Esophagus muscularis mucosa (tissue), 4 donors: Measurements from ENCODE around the gene OTOS.

Source experiments
- EP300 ChIP-seq: sonication (generic); formaldehyde crosslinking; IDR thresholded peaks from one replicate; pipeline ENCODE4 v1.6.1; 2017; ENCODE audit warnings: antibody characterized with exemption
- POLR2A ChIP-seq: fragments of 450-650 bp; IDR thresholded peaks from one replicate; pipeline ENCODE4 v1.6.1; 2017; ENCODE audit warnings: antibody characterized with exemption, moderate library complexity, mild to moderate bottlenecking, low read depth
- POLR2AphosphoS5 ChIP-seq, 2 donors: sonication (generic); formaldehyde crosslinking; IDR thresholded peaks; one replicate each; pipeline ENCODE4 v1.6.1; 2017; ENCODE audit warnings: antibody characterized with exemption in 2 of 2
- TF ChIP-seq, protein P1 (sequence below), 3 experiments: fragments of 200-600 bp in 2 of 3; fragments of 450-650 bp in 1 of 3; sonication (generic) in 2 of 3; IDR thresholded peaks; one replicate each; pipeline ENCODE4 v1.5.1; 2017 to 2019; ENCODE audit warnings: antibody characterized with exemption in 3 of 3, mild to moderate bottlenecking in 2 of 3, moderate library complexity in 1 of 3

DNA sequence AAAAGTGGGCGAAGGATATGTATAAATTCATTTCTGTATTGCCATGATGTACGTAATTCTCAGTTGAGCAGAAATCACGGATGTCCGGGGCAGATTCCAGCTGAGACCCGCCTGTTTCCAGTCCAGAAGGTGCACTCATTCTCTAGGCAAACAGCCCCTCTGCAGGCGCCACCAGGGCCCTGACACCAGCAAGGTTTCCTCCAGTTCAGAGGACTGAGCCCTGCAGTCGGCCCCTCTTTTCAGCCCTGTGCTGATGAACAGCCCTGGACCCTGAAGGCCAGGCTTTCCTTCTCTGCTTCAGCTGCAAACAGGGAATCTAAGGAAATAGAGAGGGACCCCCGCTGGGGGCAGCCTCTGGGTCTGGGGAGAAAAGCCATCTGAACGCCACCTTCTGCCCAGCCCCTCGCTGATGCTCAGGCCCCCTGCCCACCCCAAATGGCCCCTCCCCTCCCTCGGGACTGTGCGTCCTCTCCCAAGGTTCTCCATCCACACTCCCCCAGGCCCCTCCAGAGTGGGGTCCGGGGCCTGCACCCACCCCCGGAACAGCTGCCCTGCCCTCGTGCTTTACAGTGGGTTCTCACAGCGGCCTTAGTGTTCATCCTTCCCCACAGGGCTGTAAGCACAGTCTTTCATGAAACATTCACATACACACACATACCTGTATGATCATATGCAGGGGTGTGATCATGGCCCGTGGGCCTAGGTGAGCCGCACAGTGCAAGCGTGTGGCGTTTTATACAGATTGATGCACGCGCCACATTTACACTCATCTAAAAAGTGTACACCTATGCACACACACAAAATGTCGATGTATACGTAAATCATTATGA lies 16.4 kb downstream of the OTOS start:
- TF ChIP-seq EP300: no peak
- TF ChIP-seq POLR2A: no peak
- TF ChIP-seq, protein P1, sequence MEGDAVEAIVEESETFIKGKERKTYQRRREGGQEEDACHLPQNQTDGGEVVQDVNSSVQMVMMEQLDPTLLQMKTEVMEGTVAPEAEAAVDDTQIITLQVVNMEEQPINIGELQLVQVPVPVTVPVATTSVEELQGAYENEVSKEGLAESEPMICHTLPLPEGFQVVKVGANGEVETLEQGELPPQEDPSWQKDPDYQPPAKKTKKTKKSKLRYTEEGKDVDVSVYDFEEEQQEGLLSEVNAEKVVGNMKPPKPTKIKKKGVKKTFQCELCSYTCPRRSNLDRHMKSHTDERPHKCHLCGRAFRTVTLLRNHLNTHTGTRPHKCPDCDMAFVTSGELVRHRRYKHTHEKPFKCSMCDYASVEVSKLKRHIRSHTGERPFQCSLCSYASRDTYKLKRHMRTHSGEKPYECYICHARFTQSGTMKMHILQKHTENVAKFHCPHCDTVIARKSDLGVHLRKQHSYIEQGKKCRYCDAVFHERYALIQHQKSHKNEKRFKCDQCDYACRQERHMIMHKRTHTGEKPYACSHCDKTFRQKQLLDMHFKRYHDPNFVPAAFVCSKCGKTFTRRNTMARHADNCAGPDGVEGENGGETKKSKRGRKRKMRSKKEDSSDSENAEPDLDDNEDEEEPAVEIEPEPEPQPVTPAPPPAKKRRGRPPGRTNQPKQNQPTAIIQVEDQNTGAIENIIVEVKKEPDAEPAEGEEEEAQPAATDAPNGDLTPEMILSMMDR (IDR thresholded peaks at IDR 0.05): no peak
- TF ChIP-seq POLR2AphosphoS5 (IDR thresholded peaks at IDR 0.05): no peak
